NCI-H1417 treated with DMSO at 0.1 percent for 48 hours (cell line): ENCODE results near the gene PANK4.

Experiments
- DNase-seq: peaks from one replicate; lab custom pipeline; 2025; lab: John Stamatoyannopoulos, UW

PANK4 gene

DNA sequence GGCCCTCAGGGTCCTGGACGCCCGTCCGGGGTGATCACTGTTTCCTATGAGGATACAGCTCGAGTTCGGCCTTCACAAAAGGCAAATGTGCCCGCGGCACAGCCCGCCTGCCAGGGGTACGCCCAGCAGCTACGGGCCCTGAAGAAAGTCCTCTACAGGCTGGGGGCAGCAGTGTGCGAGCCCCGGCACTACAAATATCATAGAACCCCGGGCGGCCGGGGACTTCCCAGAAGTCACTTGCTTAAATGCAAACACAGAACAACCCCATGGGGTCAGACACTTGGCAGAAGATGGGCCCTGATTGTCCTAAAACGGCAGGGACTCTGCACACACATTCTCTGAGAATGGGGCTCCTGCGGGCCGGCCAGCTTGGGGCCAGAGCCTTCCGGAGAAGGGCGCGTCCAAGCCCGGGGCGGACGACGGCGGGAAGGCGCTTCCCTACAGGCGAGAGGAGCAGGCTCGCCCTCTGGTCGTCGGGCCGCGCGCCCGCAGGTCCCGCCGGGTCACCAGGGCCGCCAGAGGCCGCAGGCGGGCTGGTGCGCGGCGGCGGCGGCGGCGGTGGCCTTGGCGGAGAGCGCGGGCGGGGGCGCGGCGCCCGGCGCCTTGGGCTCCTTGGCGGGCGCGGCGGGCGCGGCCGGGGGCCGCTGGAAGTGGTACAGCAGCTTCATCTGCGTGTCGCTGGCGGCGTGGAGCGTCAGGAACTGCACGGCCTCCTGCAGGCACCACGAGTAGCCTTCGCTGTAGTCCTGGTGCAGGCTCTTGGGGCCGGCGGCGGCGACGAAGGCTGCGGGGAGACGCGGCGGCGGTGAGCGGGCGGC is 2.8 kb upstream of the PANK4 start:
- no peak for DNase-seq

DNA sequence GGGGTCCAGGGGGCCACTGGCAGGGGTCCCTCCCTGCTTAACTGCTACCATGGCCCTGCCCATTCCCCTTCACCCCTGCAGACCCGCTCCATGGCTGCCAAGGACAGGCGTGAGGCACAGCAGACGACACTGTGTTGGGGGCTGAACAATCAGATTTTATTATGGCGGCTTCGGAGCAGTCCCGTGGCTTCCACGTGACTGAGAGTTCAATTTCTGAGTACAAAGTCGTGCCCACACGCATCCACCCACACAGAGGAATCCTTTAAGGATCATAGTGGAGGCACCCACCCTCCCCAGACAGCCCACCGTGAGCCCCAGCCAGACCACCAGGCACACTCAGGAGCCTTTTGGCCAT is 2.2 kb upstream of the PANK4 start:
- DNase-seq, result no peak

DNA sequence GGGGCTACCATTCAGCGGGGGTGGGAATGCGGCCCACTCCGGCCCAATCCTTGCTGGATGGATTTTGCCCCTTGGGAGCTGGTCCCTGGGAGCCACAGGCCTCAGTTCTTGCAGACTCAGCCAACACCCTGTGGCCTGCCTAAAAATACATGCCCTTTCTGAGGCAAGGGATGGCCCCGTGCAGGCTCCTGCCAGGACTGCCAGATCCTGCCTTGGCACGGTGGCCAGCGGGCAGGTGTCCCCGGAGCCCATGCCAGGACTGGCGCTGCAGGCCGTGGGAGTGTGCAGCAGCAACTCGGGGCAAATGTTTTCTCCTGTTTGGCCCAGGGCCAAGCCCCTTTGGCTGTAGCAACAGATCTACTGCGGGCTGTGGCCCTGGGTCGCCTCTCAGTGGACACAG is 1.6 kb upstream of the PANK4 start:
- no peak for DNase-seq

DNA sequence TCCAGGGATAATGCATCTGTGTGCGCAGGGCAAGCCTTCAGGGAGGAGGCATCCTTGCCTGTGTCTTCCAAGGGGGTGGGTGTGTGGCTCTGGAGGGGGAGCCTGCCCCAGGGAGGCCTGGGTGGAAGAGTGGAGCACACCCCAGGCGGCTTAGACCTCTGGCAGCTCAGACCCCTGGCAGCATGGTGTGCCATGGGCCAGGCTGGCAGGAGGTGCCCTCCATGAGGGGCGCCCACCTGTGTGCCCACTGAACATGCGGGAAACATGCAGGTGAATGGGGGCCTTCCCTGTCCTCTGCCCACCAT is 1.1 kb upstream of the PANK4 start:
- no peak for DNase-seq

DNA sequence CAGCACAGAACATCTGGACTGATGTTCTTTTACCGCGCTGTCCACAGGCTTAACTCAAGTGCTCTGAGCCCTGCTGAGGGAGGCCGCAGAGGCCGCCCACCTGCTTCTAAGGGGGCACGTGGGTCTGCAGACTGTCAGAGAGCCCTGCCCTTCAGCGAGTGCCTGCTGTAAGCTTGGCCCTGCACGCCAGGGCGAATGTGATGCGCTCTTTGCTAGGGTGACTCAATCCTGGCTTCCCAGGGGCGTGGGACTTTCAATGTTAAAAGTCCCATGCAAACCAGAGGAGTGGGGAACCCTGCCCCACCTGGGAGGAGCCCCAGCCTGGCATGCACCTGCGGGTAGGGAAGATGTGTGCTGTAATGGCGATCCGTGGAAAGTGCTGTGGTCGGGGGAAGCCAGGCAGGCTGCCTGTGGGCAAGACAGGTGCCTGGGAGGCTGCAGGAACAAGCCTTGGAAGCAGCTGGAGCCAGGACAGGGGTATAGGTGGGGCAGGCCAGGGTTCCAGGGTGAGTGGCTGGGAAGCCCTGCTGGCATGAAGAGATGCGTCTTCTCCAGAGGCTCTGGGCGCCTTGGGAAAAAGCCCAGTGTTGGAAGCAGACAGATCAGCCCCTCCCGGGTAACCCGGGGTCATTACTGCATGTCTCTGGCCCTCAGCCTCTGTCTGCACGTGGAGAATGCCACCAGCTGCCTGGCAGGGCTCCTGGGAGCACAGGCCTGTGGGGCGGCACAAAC is 594 bp upstream of the PANK4 start:
- DNase-seq, result no peak

DNA sequence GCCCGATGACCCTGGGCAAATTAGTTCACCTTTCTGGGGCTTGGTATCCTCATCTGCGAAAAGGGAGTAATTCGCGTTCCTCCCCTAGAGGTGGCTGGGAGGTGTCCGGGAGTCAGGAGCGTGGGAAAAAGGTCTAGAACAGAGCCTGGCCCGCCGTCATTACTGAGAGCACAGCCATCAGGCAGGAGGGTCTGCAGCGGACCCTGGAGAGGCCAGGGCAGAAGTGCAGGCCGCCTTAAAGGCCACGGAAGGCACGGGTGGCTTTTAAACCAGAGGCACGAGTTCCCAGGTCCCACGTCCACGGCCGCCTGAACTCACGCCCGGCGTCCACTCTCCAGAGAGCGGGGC is 850 bp downstream of the PANK4 start:
- no peak for DNase-seq

DNA sequence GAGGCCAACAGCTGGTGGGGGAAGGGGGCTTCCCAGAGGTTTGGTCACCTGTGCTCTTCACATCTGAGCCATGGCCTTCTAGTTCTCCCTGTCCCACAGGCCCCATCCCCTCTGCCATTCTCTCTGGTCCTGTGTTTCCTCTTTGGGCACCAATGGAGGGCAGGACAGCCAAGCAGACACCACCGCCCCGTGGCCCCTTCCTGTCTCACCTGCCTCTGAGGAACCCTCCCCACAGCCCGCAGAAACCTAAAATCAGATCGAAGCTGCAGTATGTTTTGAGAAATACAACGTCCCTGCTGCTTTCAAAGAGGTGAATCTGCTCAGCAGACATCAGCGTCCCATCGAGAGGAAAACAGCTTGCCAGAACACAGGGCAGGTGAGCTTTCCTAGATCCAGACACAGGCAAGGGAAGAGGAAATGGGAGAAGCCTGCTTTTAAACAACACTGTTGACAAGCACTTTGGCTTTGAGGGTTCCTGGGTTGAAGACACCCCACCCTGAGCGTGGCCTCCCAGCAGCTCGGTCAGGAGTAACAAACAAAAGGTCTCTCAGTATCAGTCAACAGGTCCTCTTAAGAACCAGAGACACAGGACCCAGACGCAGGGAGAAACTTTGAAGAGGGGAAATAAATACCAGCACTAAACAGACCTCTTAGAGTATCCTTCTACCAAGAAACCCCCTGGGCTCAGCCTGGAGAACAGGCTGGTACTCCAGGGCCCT is 2.3 kb downstream of the PANK4 start:
- no peak for DNase-seq

DNA sequence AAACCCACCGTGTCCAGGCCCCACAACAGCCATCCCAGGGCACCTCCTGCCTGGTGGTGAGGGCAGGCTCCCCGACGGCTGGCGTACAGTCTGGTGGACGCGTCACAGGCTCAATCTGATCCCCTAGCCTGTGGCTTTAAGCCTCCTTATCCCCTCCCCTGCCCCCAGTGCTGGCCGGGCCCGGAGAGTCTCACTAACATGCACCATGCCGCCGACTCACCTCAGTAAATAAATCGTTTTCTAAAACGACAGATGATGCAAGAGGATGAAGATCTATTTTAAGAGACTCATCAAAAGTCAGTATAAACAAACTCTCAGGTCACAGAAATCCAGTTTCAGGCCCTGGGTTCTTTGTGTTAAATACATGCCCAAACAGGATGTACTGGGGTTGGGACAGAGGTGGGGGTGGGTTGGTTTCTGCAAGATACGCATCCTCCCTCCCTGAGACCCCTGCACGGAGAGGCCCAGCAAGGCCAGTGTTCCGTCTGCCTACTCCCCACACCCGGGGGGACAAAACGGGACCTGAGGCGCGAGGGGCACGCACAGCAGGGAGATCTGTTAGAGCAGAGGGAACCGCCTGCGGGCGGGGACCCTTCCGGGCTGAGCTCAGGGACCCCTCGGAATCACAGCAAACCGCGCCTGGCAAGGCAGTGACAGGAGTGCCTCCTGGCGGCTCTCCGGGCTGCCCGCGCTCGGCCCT is 3.1 kb downstream of the PANK4 start:
- DNase-seq, result no peak

DNA sequence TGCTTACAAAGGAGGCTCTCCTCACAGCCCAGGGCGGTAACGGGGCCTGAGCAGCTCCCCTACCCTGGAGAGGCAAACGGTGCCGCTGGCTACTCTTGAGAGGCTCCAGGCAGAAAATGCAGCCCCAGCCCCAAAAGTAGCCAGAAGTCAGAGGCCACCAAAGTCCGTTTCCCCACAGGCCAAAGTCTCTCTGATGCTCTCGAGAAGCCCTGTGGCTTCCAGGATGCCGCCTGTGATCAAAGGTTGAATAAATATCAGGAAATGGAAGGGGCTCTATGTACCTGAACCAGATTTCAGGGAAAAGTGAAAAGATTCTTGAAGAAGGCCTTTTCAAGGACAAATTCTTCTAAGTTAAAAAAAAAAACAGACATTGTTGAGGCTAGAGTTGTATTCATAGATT is 4.2 kb downstream of the PANK4 start:
- DNase-seq, result no peak

DNA sequence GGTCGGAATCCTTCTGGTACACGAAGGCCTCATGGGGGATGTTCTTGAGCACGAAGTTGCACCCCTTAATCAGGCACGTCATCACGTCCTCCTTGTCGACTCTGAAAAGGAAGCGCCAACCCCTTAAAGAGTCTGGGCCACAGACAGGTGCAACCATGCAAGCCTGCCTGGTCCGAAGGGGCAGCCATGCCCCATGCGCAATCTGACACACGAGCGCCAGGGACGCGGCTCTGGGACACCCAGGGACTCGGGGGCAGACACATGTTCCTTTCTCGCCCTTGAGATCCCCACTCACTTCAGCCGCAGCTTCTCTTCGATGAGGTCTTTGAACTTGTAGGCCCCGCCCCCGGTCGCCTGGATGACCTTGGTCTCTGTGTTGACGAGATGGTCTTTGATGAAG is 5.6 kb downstream of the PANK4 start:
- no peak for DNase-seq

DNA sequence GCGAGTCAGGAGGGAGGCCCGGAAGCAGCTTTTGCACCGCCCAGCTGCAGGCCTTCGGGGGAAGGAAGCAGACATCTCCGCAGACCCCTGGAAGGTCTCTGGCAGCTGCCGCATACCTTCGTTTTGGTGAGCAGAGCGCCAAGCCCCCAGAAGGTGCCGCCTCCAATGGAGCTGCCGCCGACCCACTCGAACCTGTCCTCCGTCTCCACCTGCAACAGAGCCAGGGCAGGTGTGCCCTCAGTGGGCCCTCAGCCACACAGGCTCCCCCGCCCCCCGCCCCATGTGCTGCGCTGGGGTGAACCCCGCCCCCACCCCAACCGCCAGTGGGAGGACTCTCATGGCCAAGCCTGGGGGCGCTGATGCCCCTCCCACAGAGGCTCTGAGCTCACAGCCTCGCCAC is 6.2 kb downstream of the PANK4 start:
- DNase-seq, result no peak

DNA sequence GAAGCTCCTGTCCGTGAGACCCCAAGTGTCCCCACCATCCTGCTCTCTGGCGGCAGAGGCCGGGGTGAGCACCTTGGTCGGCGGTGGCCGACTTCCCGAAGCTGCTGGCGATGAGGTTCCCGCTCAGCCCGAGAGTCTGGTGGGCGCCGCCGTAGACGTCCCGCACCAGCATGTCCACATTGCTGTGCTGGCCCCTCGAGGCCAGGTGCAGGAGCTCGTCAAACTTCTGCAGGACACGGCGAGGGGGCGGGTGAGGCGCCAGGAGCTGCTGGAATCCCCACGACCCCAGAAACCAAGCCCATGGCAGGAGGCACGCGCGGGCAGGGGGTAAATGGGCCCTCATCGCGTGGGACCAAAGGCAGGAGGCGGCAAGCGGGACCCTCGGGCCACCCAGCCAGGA is 6.7 kb downstream of the PANK4 start:
- DNase-seq, result no peak

DNA sequence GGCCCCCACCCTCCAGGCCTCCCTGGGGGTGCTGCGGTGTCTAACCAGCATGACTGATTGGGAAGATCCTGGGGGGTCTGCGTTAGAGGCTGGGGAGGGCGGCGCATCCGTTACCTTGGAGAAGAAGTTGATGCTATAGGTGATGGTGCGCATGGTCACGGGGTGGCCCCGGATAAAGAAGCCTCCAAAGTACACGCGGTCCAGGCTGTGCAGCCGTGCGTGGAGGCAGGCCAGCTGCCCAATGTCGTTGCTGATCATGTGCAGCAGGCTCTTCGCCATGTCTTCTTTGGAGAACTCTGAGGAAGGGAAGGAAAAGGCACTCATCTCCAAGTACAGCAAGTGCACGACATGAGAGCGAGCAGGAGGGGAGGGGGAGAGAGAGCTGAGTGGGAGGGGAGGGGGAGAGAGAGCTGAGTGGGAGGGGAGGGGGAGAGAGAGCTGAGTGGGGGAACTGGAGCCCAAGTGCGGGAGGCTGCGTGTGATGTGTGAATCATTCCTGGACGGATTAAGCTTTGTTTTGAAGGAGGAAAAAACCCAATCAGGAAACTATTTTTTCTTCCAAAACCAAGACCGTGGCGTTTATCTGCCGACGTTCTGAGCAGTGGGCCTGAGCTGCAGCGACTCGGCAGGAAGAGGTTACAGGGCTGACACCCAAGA is 7.2 kb downstream of the PANK4 start:
- no peak for DNase-seq

DNA sequence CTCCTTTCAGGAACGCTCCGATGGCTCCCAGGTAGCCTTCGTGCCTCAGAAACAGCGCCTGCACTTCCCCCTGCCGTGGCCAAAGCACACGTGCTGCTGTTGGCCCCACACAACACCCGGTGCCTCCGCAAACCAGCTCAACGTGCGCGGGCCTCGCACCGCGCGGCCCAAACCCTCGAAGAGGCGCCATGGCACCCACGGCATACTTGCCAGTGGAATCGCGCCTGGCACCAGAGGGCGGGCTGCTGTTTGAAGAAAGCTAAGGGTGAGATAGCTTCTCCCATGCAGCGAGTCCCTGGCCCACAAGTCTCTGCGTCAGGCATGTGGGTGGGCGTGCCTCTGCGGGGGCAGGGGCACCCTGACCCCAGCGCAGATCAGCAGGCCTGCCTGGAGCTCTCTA is 7.9 kb downstream of the PANK4 start:
- DNase-seq, result no peak

DNA sequence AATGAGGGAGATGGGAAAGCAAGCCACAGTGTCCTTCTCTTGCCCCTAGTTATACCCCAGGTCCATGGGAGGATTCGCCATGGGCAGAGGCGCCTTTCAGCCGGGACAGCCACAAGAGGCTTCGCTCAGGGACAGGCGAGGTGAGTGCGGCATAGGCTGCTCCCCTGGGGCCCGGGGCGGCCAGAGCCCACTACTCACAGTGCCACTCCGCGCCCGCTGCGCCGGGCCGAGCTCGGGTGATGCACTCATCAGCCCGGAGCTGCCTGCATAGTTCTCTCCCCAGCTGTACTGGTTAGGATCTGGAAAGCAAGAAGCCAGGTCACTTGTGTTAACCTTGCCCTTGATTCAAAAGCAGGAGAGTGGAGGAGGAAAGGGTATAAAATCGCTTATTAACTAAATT is 8.4 kb downstream of the PANK4 start:
- DNase-seq, result no peak

DNA sequence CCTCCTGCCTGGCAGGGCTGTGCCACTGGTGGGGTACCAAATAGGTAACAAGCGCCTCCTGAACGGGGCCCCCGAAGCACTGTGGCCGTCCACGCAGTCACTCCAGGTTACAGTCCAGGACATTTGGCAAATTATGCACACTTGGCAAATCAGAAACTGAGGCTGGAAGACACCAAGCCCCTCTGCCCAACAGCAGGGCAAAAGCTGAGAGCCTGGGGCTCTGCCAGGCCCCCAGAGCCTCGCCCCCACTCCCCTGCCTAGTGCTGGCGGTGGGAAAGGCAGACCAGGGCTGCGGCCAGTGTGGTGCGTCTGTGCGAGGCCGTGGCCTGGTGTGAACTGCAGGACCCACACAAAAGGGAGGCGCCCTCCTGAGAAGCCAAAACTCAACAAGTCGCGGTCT is 9.4 kb downstream of the PANK4 start:
- no peak for DNase-seq

DNA sequence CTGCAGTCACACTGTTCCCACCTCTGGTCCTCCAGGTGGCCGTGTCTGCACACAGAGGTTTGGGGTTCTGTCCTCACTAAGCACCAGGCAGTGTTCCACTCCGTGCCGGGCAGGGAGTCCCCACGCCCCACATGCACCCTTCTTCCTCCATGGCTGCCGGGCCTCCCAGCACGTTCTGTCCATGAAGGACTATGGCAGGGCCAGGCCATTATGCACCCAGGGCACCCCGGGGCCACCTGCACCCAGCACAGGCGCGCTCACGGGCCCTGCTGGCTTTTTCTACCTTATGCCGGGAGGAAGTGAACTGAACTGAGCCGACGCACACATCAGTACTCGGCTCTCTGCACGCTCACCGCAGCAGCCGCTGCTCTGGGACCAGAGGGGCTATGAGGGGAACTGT is 10.3 kb downstream of the PANK4 start:
- no peak for DNase-seq

DNA sequence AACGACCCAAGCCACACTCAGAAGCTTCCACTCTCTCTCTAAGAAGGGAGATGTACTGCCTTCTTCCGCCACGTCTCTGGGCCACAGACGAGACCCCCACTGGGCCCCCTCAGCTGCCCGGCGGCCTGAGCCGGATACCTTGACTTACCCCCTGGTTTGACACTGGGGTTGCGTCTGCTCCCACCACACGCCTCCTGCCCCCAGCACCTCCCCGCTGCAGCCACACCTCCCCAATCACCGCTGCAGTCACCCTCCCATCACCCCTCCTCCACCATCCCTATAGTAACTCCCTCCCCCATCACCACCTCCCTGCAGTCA is 10.7 kb downstream of the PANK4 start:
- DNase-seq, result no peak

DNA sequence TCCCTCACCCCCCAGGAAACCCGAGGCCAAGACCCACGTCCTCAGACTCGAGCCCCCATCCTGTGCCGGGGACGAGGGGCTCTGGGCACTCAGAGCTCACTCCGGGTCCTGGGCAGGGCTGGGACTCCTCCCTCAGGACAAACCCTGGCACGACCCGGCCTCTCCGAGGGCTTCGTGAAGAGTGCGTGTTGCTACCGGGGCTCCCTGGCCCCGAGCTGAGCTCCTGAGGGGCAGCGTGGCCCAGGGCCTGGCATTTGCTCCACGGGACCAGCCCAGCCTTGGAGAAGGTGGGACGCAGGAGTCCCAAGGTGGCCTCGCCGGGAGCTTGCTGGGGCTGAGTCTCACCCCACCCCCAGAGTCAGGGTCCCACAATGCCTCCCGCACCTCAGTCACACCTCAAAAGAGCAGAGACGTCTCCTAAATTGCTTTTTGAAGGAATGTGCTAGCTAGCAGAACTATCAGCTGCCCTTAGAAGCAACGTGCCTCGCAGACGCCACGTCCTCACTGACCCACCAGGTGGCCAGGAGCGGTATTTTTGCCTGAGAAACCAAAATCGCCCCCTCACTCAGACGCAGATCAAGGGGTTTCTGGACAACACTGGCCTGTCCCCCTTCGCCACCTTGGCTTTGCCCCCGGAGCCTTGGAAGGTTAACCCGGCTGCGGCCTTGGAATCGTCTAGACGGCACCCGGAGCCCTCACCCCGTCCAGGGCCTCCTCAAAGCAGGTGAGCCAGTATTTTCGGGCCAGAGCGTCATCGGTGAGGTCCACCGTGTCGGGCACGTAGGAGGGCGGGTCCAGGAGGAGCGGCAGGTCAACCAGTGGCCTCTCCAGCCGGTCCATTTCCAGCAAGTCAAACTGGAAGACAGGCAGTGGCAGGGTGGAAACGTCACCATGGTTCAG is 11.3 kb downstream of the PANK4 start:
- no peak for DNase-seq

DNA sequence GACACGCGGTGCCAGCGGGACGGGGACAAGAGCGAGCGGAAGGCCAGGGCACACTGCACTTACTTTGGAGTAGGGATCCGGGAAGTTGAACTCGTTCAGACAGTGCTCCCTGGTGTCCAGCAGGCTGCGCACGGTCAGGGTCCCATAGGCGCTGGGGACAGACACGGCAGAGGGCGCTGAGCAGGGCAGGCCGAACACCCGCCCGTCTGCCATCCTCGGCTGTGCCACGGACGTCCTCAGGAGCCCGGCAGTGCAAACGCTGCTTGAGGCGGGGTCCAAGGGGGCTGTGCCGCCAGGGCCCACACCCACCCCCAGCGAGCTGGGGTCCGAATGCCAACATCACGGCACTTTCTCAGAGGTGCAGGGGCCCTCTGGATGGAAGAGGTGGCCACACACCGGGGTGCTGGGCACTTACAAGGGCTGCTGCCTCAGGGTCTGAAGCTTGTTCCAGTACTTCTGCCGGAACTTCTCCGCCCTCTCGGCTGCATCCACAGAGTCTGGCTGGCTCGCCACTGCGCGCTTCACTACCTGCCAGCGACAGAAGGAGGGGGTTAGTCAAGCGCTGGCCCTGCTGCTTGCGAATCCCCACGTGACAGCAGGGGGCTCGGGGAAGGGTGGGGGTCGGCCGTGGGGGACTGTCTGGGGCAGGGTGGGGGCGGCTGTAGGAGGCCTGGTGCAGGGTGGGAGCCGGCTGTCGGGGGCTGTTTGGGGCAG is 12.3 kb downstream of the PANK4 start:
- DNase-seq, result no peak
